ENCODE results near the gene TESPA1.
"Not testable (repeated sequence)": the region's sequence is repeated elsewhere in the genome, so short reads cannot be mapped to it uniquely, and the experiment has no call there.

The TESPA1 gene, protein sequence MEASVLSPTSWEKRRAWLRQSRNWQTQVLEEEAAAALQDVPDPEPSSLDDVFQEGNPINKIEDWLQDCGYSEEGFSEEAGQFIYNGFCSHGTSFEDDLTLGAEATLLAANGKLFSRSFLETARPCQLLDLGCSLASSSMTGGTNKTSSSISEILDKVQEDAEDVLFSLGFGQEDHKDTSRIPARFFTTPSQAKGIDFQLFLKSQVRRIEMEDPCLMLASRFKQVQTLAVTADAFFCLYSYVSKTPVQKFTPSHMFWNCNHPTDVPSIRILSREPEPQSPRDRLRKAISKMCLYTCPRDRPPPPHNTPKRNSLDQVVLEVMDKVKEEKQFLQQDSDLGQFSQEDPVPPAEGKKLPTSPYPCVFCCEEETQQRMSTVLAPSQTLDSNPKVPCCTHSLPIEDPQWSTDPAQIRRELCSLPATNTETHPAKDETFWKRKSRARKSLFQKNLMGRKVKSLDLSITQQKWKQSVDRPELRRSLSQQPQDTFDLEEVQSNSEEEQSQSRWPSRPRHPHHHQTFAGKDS

DNA sequence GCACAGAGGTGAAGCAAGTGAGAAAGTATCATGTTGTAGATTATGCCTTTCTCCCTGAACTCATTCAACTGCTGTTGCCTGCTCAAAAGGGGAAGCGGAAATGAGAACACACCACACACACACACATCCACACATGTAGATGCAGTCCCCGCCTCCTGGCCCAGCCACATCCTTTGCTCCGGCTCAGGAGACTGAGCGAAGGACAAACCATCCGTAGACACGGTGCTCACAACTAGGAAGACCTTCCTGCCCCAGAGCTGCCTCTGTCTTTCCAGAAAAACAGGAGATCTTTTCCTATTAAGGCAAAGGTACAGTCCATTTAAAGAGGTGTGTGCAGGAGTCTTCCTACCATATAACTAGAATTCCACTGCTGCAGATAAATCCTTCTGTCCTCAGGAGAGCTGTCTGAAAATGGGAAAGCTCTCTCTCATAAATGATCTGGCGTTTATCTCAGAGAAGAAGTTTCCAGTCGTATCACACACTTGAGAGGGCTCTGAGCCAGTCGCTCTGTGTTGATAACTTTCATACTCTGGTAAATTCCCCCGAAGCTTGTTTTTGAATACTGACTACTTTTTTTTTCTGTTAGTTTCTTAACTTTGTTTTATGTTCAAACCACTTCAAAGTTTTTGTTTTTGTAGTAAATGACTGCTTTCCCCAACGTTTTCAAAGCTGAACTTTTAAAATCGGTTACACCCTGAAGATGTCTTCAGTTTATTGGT, at the start of gene TESPA1:
Gene TESPA1 (minus strand): TSS at position 105 of the 719 bp plus-strand sequence. CDS start 10,200 bp downstream, outside the sequence.
- no peak for DNase-seq (ENCODE audit: low spot score)

- DNase-seq (ENCODE audit: low spot score) = no peak
Measured at GRCh38 chr12:55034218-55034617, 49.7 kb upstream of the TESPA1 start.

DNA sequence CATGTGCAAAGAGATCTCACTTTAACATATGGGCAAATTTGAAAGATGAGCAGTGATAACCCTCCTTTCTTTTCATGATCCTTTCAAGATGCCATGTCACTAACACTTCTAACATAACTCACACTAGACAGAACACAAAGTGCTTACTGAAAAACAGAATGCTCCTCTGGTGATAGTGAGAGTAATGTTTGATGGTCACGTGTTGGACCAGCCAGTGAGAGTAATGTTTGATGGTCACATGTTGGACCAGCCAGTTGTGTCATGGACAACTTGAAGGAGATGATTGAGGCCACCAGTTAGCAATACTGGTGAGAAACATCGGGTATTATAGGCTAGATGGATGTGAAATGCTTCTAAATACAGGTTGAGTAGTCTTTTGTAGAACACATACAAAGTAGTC, 40.9 kb upstream of the TESPA1 start:
- no peak for DNase-seq (ENCODE audit: low spot score)

DNA sequence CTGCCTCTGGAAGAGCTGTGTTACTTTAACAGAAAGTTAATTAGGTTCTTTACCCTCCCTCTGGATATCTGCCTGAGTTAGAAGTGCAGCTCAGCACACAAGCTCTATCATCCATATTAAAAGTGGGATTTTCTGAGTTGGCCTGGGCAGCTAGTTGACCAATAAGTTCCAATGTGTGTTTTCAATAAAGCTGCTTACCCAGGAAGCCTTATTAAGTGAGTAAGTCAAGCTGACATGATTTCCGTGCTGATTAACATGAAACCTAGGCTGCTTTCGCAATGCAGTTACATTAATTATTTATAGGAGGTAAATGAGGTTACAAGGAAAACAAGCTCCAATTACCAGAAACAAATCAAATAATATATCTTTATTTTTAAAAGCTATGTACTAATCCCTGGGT, 40.0 kb upstream of the TESPA1 start:
- no peak for DNase-seq (ENCODE audit: low spot score)

GRCh38 chr12:55019784-55020183, 35.2 kb upstream of the TESPA1 start, which contains the start of gene NEUROD4:
Gene NEUROD4, plus strand, starts transcription at chr12:55019974. Its CDS starts 6,466 bp downstream, at chr12:55026440.
- peak; percentile 68 for DNase-seq (ENCODE audit: low spot score)

- DNase-seq (ENCODE audit: low spot score) = no peak
Measured at GRCh38 chr12:55017416-55017925, 32.9 kb upstream of the TESPA1 start.

DNA sequence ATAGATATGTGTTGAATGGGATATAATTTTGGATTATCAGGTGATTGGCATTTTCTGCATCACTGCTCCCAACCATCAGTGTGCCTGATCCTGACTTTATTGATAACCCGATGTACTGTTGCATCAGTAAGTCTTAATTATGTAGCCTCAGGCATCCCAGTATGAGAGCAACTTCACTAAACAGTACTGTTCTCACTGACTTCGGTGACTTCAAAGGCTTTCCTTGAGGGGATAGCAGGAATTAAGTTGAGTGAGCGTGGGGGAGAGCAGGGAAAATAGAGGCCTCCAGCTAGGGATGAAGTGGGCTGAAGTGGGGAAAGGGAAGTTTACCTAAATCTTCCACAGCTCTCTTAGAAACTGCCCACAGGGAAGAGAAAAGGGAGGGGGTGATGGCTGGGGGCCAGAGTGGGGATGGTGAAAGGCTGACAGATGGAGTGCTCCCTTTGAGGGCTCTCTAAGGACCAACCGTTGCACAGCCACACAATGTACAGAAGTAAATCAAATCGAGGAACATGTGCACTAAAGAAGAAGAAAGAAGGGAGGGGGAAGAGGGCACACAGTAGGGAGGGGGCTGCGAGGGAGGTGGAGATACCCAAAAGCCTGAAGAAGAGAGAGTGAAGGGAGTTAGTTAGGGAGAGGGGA, 24.5 kb upstream of the TESPA1 start:
- DNase-seq (ENCODE audit: low spot score) = no peak

GRCh38 chr12:55002355-55002754, 17.8 kb upstream of the TESPA1 start:
- no peak for DNase-seq (ENCODE audit: low spot score)

GRCh38 chr12:55001198-55001868, 16.8 kb upstream of the TESPA1 start:
- no peak for DNase-seq (ENCODE audit: low spot score)

DNA sequence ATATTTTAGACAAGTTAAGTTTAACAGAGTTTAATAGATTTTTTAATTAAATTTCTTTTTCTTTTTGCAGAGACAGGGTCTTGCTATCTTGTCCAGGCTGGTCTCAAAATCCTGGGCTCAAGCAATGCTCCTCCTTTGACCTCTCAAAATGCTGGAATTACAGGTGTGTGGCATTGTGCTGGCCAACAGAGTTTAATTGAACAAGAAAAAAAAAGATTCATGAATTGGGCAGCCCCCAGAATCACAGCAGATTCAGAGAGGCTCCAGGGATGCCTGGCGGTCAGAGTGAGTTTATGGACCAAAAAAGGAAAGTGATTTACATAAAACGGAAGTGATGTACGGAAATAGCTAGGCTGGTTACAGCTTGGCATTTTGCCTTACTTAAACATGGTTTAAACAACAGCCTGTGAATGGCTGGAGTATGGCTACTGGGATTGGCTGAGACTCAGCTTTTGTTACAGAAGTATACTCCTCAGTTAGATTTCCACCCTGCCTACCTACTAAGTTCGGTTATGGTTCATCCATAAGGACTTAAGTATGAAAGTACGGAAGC, 14.5 kb upstream of the TESPA1 start:
- no peak for DNase-seq (ENCODE audit: low spot score)

DNA sequence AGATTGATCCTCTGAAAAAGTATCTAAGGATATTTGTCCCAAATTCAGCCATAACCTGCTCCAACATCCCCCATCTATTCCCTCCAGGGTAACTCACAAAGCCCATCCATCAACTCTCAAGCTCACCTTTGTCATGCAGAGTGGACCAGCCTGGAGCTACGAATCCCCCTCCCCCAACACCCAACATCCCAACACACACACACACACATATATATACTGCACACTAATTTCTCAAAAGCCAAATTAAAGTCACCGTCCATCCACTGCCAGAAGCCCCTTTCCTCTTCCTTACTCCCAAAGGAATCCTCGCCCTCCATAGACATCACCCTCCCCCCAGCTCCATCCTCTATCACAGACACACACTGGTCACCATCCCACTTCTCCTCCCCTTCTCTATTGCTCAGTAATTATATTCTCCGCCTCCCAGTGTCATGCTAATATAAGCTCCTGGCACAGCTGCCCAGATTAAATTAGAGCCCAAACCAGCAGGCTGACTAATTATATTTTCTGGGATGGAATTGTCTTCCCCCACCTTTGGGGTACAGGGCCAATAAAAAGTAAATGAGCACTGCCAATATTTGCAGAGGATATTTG, 13.5 kb upstream of the TESPA1 start:
- no peak for DNase-seq (ENCODE audit: low spot score)

DNA sequence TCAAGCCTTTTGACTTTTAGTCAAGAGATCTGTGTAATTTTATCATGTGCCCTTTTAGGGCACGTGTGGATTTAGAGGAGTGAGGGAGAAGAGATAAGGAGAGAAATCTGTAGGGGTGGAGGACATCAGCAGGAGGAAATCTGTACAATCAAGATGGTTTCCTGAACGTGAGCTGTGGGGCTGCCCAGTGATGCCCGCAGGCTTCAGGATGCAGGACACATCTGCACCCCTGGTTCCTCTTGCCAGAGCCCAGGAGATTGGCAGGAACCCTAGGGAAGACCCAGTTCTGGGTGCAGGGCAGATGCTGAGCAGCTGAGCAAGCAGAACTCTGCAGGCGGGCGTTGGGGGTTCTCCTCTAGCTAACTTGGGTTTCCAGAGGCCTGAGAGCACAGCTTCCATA, 11.6 kb upstream of the TESPA1 start:
- DNase-seq (ENCODE audit: low spot score) = no peak

DNA sequence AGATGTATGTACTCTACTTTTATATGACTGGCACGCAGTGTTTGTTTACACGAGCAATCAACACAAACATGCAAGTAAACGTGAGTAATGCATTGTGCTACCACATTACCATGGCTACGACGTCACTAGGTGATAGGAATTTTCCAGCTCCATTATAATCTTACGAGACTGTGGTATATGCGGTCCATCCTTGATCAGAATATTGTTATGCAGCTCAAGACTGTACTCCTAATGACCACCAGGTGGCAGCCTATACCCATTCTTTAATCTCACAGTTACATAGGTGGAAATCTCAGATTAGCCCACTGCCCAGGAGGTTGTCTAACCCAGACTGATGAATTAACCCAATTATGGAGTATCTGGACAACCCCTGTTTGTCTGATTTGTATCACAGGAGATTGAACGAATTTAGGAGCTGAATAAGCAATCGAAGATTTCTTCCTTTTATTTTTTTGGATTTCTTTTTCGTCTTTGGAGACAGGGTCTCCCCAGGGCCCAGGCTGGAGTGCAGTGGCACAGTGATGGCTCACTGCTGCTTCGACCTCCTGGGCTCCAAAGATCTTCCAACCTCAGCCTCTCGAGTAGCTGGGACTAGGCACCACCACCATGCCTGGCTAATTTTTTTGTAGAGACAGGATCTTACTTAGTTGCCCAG, 8.7 kb upstream of the TESPA1 start:
- DNase-seq (ENCODE audit: low spot score) = peak; percentile 62

DNA sequence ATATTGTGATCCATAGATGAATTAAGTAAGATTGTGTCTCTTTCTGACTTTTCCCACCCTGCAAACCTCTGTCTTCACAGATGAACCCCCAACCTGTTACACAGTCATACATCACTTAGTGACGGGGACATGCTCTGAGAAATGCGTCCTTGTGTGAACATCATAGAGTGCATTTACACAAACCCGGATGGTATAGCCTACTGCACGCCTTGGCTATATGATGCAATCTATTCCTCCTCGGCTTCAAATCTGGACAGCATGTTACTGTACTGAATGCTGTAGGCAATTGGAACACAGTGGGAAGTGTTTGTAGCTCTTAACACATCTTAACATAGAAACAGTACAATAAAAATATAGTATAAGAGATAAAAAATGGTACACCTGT, 7.4 kb upstream of the TESPA1 start:
- no peak for DNase-seq (ENCODE audit: low spot score)

GRCh38 chr12:54991161-54991990, 6.8 kb upstream of the TESPA1 start:
- DNase-seq (ENCODE audit: low spot score) = no peak

GRCh38 chr12:54989829-54990228, 5.3 kb upstream of the TESPA1 start:
- no peak for DNase-seq (ENCODE audit: low spot score)

- DNase-seq (ENCODE audit: low spot score) = no peak
Measured at GRCh38 chr12:54988402-54989054, 4.0 kb upstream of the TESPA1 start.

DNA sequence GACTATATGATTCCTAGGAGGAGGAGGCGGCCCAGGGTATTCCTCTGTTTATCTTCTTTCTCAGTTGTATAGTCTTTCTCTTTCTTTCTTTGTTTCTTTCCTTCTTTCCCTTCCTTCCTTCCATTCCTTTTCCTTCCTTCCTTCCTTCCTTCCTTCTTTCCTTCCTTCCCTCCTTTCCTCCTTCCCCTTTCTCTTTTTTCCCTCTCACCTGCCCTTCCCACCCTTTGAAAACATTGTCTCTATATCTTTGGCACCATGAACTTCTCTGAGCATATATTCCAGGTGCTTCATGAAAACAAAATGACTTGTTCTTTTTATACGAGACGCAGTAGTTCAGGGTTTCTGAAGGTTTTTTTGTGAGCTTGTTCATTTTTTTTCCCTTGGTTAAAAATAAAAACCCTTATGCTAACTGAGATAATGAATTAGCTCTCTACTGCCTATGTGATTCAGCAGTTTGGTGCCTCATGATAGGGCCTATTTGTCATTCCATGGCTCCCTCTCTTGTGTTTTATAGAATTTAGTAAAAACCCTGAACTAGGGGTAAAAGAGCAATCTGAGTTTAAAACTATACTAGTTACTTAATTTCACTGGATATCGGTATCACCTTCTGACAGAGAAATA, 3.2 kb upstream of the TESPA1 start:
- no peak for DNase-seq (ENCODE audit: low spot score)

DNA sequence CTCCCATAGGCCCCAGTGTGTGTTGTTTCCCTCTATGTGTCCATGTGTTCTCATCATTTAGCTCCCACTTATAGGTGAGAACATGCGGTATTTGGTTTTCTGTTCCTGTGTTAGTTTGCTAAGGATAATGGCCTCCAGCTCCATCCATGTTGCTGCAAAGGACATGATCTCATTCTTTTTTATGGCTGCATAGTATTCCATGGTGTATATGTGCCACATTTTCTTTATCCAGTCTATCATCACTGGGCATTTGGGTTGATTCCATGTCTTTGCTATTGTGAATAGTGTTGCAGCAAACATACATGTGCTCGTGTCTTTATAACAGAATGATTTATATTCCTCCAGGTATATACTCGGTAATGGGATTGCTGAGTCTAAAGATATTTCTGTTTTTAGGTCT, 2.2 kb upstream of the TESPA1 start:
- not testable (repeated sequence) for DNase-seq (ENCODE audit: low spot score)

Data from AG08396 (cell line).